Adrenal gland (tissue), 12 donors: ENCODE measurements around the gene ENTR1. TPM values are rescaled to one million over a fixed set of nuclear protein-coding genes. Genes with fewer than 3 reads are reported as not detected.
"Not testable (repeated sequence)": the region's sequence is repeated elsewhere in the genome, so short reads cannot be mapped to it uniquely, and the experiment has no call there.

Experiments
- DNase-seq, 7 donors: peaks; one replicate each; pipeline ENCODE4 v3.0.0-alpha.2; 2019 to 2020
- H3K27ac ChIP-seq, 5 donors: fragments of 200-600 bp; sonication (generic) in 4 of 5; 1 replicate in 3 of 5; 2 replicates in 2 of 5; pipeline versions ENCODE4 v1.5.1 to v1.8.0; 2016 to 2020; ENCODE audit warnings: mild to moderate bottlenecking in 1 of 5
- H3K27me3 ChIP-seq: fragments of 200-600 bp; 2 replicates; pipeline ENCODE4 v1.8.0; 2021
- H3K36me3 ChIP-seq, 2 donors: fragments of 200-600 bp; replicated peaks in 1 of 2; 1 replicate in 1 of 2; 2 replicates in 1 of 2; pipeline versions ENCODE4 v1.5.1 to v1.8.0; 2018 to 2022
- H3K4me1 ChIP-seq, 2 donors: fragments of 200-600 bp; replicated peaks in 1 of 2; 1 replicate in 1 of 2; 2 replicates in 1 of 2; pipeline versions ENCODE4 v1.5.1 to v1.8.0; 2018 to 2021
- H3K4me3 ChIP-seq, 4 donors: fragments of 200-600 bp; sonication (generic) in 3 of 4; one replicate each; pipeline ENCODE4 v1.5.1; 2016 to 2018
- H3K9me3 ChIP-seq, 3 donors: fragments of 200-600 bp; sonication (generic) in 1 of 3; replicated peaks in 1 of 3; 1 replicate in 2 of 3; 2 replicates in 1 of 3; pipeline versions ENCODE4 v1.5.1 to v1.8.0; 2016 to 2021
- CTCF ChIP-seq, 6 experiments: fragments of 450-650 bp in 4 of 6; fragments of 200-600 bp in 2 of 6; sonication (generic) in 1 of 6; IDR thresholded peaks; 1 replicate in 5 of 6; 2 replicates in 1 of 6; pipeline versions ENCODE4 v1.5.1 to v1.8.0; 2016 to 2021; ENCODE audit warnings: antibody characterized with exemption in 6 of 6, mild to moderate bottlenecking in 2 of 6, moderate library complexity in 1 of 6
- POLR2A ChIP-seq, 2 donors: fragments of 450-650 bp; IDR thresholded peaks; one replicate each; pipeline ENCODE4 v1.6.1; 2017; ENCODE audit warnings: antibody characterized with exemption in 2 of 2, mild to moderate bottlenecking in 2 of 2, moderate library complexity in 1 of 2
- WGBS, 4 donors: extraction: QIAGEN DNeasy Blood & Tissue Kit in 2 of 4; methylation state at CpG; one replicate each; pipeline versions ENCODE4 v1.1.5 to v1.1.7; 2013 to 2017; 5-methylcytosine and 5-hydroxymethylcytosine counted together
- intact Hi-C, 2 donors: fragments of 100-400 bp; cut with DNase I; formaldehyde crosslinking; loops; one replicate each; pipeline versions ENCODE4 v1.14.1 to v1.15.0; 2022 to 2023
- polyA plus RNA-seq, 3 donors: library from polyadenylated mRNA; stranded (reverse); fragments of 200-250 nt in 2 of 3; fragments of 350-450 nt in 1 of 3; fragmentation: Illumina TruSeq in 1 of 3; extraction: RNeasy Lipid Tissue Mini Kit (QIAGEN cat#74804) in 1 of 3; gene quantifications; one replicate each; pipeline ENCODE4 v1.2.3, GENCODE V29; 2013 to 2014
- total RNA-seq, 9 donors: library from RNA; depleted of rRNA in 4 of 9; stranded (reverse); fragments of >200 nt in 4 of 9; fragments of 120-200 nt in 1 of 9; fragmentation: NEBNext Ultra II Directional in 1 of 9; extraction: Animal tissue kit (Norgen Biotek cat#: 25700) in 1 of 9; gene quantifications; one replicate each; pipeline versions ENCODE4 v1.1.0 to v1.2.4, GENCODE V29; 2013 to 2023
- donor health status: healthy with polysubstance abuse.
- donor health status: Bipolar disorder and iron deficiency.
- donor health status: DM: yes; HTN: yes; CAD: no.
- donor health status: DM: no; HTN: no; CAD: no.
- donor health status: DM: no; HTN: no; CAD: no.
- donor health status: DM: yes; HTN: yes; CAD: no.

The ENTR1 gene
- total and polyA plus RNA-seq, 12 donors: 13.3 to 48.4 (median 34.1) TPM

- Histone ChIP-seq H3K27ac (no peak overlapping the region), H3K4me1 (no peaks in the 10 kb centered on the region), H3K27me3 (no peaks in the 10 kb centered on the region), H3K36me3 (peaks cover 0 to 28% of the 10 kb centered on the region in 2 donors), H3K9me3 (no peaks in the 10 kb centered on the region), H3K4me3 (no peak overlapping the region)
- 85 to 92% (median 88%) methylated on average over 10 to 32 of the region's 32 CpGs for WGBS, 4 donors
- TF ChIP-seq CTCF (IDR thresholded peaks at IDR 0.05): no peak
- no peak for TF ChIP-seq POLR2A (IDR thresholded peaks at IDR 0.05)
- no peak for DNase-seq
- intact Hi-C loops: loop anchor here in 1 of 2 donors (2.0 kb wide), 1 partner anchor 29 kb away; no protein-coding TSS in a partner anchor
Measured at GRCh38 chr9:136429683-136430491, 19.5 kb upstream of the ENTR1 start.

- no peak for DNase-seq
- H3K36me3 ChIP-seq: peaks cover 0 to 34% of the 10 kb centered on the region in 2 donors
- H3K4me3 ChIP-seq: no peak overlapping the region
- H3K27ac ChIP-seq: no peak overlapping the region
- H3K27me3 ChIP-seq: no peaks in the 10 kb centered on the region
- no peaks in the 10 kb centered on the region for H3K9me3 ChIP-seq
- H3K4me1 ChIP-seq: no peaks in the 10 kb centered on the region
- 86 to 100% (median 91%) methylated on average over 3 to 21 of the region's 21 CpGs for WGBS, 4 donors
- intact Hi-C loops: no loop called here
- TF ChIP-seq POLR2A (IDR thresholded peaks at IDR 0.05) (no peak), CTCF (IDR thresholded peaks at IDR 0.05) (no peak)
Measured at GRCh38 chr9:136429075-136429628, 18.7 kb upstream of the ENTR1 start.

GRCh38 chr9:136426787-136427186 is 16.4 kb upstream of the ENTR1 start:
- Histone ChIP-seq H3K27ac (no peak overlapping the region), H3K27me3 (no peaks in the 10 kb centered on the region), H3K9me3 (no peaks in the 10 kb centered on the region), H3K36me3 (peaks cover 0 to 35% of the 10 kb centered on the region in 2 donors), H3K4me3 (no peak overlapping the region), H3K4me1 (no peaks in the 10 kb centered on the region)
- TF ChIP-seq CTCF (IDR thresholded peaks at IDR 0.05) (no peak), POLR2A (IDR thresholded peaks at IDR 0.05) (no peak)
- WGBS, 4 donors: 88 to 92% (median 90%) methylated on average over 12 of the region's 12 CpGs
- intact Hi-C loops: no loop called here
- DNase-seq: no peak

GRCh38 chr9:136425367-136425766 is 15.0 kb upstream of the ENTR1 start:
- H3K9me3 ChIP-seq, intact Hi-C loops, DNase-seq, H3K27me3 ChIP-seq, H3K27ac ChIP-seq, H3K4me3 ChIP-seq, H3K4me1 ChIP-seq: not testable (repeated sequence)
- WGBS, 4 donors: 71 to 87% (median 80%) methylated on average over 4 to 7 of the region's 7 CpGs
- H3K36me3 ChIP-seq: peaks cover 0 to 45% of the 10 kb centered on the region in 2 donors
